Raji (cell line): ENCODE measurements around the gene NFATC1.

Experiments
- POLR2A ChIP-seq: IDR thresholded peaks from 2 replicates; pipeline ENCODE4 v1.6.1; 2011; ENCODE audit warnings: low read depth, low read length, control low read depth; ENCODE audit not compliant: insufficient read depth

Gene NFATC1

GRCh38 chr18:79372461-79372860 is 23.3 kb upstream of the NFATC1 start:
- TF ChIP-seq POLR2A = no peak

DNA sequence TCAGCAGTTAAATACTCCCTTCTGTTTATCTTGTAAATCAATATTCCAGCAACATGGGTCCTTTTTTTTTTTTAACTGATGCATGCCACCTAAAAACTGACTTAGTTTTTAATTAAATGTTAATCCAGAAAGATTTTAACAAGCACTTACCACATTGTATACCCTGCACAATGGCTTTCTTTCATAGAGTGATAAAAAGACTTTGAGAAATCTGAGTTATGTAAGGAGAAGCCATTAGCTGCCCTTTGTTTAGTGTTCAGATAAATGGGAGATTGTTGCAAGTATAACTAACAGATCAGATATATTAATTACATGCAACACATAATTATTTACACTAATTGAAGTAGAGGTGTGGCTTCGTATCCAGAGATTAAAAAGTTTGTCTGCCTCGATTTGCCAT is 22.7 kb upstream of the NFATC1 start:
- TF ChIP-seq POLR2A = no peak

DNA sequence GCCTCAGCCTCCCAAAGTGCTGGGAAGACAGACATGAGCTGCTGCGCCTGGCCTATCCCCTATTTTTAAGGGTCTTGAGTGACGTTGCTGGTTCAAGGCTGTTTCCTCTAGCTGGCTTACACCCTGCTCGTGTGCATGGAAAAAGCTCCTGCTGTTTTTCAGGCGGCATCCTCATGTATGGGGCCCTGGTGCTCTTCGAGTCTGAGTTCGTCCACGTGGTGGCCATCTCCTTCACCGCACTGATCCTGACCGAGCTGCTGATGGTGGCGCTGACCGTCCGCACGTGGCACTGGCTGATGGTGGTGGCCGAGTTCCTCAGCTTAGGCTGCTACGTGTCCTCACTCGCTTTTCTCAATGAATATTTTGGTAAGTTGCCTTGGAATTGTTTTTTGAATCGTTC is 22.0 kb upstream of the NFATC1 start:
- TF ChIP-seq POLR2A = no peak

- TF ChIP-seq POLR2A = no peak
Measured at GRCh38 chr18:79374408-79375171, 21.1 kb upstream of the NFATC1 start.

DNA sequence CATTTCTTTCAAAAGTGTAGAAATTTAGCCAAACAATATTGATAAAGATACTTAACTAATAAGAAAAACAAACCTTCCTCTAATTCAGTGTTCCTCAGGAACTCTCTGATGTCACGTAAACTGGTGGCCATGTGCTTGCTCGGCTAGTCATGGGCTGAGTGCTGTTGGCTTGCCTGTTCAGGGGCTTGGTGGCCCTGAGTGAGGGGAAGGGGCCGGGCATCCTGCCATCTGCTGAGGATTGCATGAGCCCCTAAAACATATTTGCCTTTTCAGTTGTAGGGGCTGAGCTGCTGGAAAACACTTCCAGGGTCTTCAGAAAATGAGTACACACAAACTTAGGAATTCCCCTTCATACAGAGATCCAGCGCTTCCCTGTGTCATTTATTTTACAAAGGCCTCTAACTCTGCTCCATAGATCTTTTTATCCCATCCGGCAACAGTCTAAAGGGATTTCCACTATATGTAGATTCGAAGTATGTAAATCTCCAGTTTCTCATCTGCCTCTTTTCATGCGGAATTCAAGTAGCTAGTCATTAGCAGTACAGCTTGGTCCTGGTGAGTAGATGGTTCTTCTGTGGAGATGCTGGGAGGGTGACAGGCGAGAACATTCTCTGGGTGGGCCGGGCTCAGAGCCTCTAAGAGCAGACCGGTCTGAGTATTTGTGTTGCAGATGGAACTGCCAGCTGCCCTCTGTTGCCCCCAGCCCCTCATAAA is 20.1 kb upstream of the NFATC1 start:
- TF ChIP-seq POLR2A = no peak

GRCh38 chr18:79377187-79377891 is 18.4 kb upstream of the NFATC1 start:
- no peak for TF ChIP-seq POLR2A

DNA sequence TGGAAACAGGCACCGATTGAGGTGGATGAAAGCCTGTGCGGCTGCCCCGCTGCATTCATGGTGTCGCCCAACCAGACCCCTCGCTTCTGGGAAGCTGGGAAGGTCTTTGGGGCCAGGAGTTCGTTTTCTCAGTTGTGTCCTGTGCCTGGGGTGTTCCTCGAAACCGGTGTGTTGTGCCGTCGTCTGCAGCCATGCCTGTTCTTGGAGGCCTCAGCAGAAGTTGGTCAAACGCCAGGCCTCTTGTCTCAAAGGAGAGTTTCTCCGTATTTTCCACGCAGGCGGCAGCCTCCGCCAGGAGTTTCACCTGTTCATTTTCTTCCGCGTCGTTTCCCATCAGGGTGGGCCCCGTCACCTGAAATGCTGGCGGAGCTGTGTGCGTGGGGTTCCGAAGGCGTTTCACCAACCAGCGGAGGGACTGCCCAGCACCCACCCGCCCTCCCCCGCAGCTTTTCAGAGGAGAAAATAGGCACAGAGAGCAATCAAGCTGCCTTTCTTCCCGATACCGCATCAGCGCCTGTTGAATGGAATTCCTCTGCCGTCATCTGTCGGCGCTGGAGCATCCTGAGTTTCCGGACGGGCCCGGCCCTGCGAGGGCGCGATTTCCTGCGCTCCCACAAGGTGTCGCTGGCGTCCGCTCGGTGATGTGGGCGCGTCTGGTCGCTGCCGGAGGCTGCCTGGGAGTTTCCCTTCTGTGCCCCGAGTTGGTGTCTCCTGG is 17.0 kb upstream of the NFATC1 start:
- no peak for TF ChIP-seq POLR2A

DNA sequence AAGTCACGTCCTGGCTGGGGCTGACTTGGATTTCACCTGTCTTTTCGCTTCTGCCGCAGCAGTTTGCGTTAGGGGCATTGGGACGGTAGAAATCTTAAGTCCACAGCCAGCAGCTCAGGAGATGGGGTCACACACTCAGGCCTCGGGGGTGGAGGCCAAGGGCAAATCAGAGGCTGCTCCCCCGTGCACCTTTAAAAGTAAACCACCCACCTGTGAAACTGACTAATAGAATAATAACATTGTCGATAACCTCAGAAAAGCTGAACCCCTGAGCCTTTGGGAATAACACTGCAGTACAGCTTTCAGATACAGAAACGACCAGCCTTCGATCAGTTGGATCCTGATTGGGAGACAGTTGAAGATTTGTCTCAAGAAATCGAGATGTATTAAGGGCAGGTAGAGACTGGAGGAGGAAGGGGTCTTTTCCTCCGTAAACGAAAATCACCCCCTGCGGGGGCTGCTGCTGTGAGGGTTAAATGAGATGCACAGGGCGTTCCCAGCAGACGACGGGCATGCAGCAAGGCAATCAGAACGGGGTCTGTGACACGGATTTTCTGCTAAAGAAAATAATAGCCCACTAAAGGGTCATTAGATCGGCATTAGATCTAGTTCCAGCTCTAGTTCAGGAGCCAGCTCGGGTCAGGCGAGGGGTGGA is 16.4 kb upstream of the NFATC1 start:
- TF ChIP-seq POLR2A = no peak

- TF ChIP-seq POLR2A = no peak
Measured at GRCh38 chr18:79379931-79380815, 15.6 kb upstream of the NFATC1 start.

DNA sequence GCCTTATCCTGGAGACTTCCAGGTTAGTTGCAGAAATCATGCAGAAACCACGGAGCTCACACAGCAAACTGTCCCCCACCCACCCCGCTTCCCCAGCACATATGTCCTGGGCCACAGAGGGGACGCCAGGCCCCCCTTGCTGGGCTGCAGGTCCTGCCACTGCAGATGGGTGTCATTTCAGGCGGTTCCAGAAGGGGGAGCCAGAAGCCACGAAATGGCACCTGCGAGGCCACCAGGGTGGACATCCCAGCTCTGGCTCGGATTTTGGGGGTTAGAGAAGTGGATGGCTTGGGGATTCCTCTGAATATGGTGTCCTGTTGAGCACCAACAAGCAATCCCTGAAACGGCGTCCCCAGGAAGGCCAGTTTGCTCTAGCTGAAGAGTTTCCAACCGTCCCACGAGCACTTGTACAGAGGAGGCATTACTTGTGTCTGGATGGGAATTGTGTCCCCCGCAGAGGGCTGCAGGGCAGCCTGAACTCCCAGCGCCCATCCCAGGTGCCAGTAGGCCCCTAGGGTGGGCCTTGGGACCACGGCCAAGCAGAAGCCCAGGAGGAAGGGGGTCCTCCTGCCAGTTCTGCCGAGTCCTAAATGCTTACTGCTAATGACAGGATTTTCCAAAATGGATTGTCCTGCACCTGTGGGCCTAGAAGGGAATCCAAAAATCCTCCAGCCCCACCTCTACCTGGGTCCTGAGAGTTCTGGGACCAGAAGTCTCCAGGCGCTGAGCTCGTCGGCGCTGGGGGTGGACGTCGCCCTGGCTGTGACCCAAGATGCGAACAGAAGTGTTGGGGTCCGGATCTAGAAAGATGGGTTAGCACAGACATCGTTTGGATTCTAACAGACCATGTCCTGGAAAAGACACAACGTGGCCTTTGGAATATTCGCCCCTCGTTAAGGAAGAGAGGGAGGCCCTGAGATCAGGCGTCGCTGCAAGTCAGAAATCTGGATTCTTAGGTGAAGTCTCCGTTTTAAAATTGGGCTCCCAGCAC is 14.6 kb upstream of the NFATC1 start:
- TF ChIP-seq POLR2A = no peak

- TF ChIP-seq POLR2A = no peak
Measured at GRCh38 chr18:79381811-79382311, 13.9 kb upstream of the NFATC1 start.

DNA sequence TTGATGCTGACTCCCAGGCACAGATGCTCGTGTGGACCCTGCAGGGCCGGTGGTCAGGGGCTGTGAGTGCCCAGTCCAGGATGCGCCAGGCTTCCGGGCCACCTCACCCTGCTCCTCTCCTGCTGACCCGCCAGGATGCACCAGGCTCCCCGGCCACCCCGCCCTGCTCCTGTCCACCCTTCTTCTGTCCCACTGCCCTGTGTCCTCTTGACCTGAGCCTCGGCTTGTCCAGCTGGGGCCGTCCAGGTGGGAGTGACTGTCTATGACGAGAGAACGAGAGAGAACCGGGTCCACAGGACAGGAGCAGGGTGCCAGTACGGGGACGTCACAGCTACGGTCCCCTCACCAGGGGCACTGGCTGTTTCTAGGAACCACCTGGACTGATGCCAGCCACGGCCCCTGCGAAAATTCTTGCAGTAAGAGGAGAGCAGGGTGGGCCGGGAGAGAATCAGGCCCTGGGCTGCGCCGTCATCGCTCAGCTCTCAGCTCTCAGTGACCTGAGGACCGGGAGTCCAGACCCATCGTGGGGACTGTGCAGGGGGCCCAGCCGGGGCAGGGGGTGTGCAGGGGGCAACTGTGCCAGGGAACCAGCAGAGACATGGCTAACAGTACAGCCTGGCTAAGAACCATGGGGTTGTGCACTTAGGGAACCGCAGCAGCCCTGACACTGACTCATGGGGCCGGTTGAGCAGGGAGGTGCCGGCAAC is 12.9 kb upstream of the NFATC1 start:
- no peak for TF ChIP-seq POLR2A
